KMS-11 (cell line): ENCODE data around the gene GPI.
"Not testable (repeated sequence)": the region's sequence is repeated elsewhere in the genome, so short reads cannot be mapped to it uniquely, and the experiment has no call there.

Experiments
- H2AFZ ChIP-seq: fragments of 200-600 bp; sonication (generic); 2 replicates; pipeline ENCODE4 v1.6.1; 2016; ENCODE audit warnings: antibody characterized with exemption, mixed run types, low read depth
- H3K27ac ChIP-seq: fragments of 200-600 bp; sonication (generic); 2 replicates; pipeline ENCODE4 v1.6.1; 2016; ENCODE audit warnings: mild to moderate bottlenecking, mixed run types
- H3K27me3 ChIP-seq: fragments of 200-600 bp; sonication (generic); 2 replicates; pipeline ENCODE4 v1.6.1; 2017; ENCODE audit warnings: mild to moderate bottlenecking, low read depth, mixed run types, moderate library complexity; ENCODE audit not compliant: insufficient read depth
- H3K36me3 ChIP-seq: fragments of 200-600 bp; sonication (generic); 2 replicates; pipeline ENCODE4 v1.6.1; 2017; ENCODE audit warnings: mild to moderate bottlenecking, mixed run types; ENCODE audit not compliant: insufficient read depth
- H3K4me1 ChIP-seq: fragments of 200-600 bp; sonication (generic); 2 replicates; pipeline ENCODE4 v1.6.1; 2016; ENCODE audit warnings: mild to moderate bottlenecking, low read depth, mixed run types; ENCODE audit not compliant: poor library complexity, severe bottlenecking
- H3K4me2 ChIP-seq: fragments of 200-600 bp; sonication (generic); 2 replicates; pipeline ENCODE4 v1.7.0; 2016; ENCODE audit warnings: mild to moderate bottlenecking, mixed run types
- H3K4me3 ChIP-seq: fragments of 200-600 bp; sonication (generic); IDR thresholded peaks from 2 replicates; pipeline ENCODE4 v1.6.1; 2017; ENCODE audit warnings: low read depth, low read length, mixed read lengths; ENCODE audit not compliant: insufficient read depth
- H3K79me2 ChIP-seq: fragments of 200-600 bp; sonication (generic); 2 replicates; pipeline ENCODE4 v1.6.1; 2016; ENCODE audit warnings: low read depth, mixed run types; ENCODE audit not compliant: insufficient read depth
- H3K9ac ChIP-seq: fragments of 200-600 bp; sonication (generic); 2 replicates; pipeline ENCODE4 v1.6.1; 2016; ENCODE audit warnings: mild to moderate bottlenecking, mixed run types
- H4K20me1 ChIP-seq: fragments of 200-600 bp; sonication (generic); 2 replicates; pipeline ENCODE4 v1.6.1; 2016; ENCODE audit warnings: mild to moderate bottlenecking, mixed run types; ENCODE audit not compliant: insufficient read depth
- TF ChIP-seq, protein P1 (sequence below): fragments of 200-600 bp; sonication (generic); conservative IDR thresholded peaks from 2 replicates; pipeline ENCODE4 v1.6.1; 2017; ENCODE audit warnings: low read depth, mild to moderate bottlenecking, antibody characterized with exemption, low read length, moderate library complexity, mixed read lengths

Gene GPI

DNA sequence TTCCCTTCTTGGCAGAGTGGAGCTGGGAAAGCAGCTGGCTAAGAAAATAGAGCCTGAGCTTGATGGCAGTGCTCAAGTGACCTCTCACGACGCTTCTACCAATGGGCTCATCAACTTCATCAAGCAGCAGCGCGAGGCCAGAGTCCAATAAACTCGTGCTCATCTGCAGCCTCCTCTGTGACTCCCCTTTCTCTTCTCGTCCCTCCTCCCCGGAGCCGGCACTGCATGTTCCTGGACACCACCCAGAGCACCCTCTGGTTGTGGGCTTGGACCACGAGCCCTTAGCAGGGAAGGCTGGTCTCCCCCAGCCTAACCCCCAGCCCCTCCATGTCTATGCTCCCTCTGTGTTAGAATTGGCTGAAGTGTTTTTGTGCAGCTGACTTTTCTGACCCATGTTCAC lies 34.9 kb downstream of the GPI start:
- no peaks in the 10 kb centered on the region for H4K20me1 ChIP-seq
- H3K9ac ChIP-seq: no peak overlapping the region
- TF ChIP-seq, protein P1, sequence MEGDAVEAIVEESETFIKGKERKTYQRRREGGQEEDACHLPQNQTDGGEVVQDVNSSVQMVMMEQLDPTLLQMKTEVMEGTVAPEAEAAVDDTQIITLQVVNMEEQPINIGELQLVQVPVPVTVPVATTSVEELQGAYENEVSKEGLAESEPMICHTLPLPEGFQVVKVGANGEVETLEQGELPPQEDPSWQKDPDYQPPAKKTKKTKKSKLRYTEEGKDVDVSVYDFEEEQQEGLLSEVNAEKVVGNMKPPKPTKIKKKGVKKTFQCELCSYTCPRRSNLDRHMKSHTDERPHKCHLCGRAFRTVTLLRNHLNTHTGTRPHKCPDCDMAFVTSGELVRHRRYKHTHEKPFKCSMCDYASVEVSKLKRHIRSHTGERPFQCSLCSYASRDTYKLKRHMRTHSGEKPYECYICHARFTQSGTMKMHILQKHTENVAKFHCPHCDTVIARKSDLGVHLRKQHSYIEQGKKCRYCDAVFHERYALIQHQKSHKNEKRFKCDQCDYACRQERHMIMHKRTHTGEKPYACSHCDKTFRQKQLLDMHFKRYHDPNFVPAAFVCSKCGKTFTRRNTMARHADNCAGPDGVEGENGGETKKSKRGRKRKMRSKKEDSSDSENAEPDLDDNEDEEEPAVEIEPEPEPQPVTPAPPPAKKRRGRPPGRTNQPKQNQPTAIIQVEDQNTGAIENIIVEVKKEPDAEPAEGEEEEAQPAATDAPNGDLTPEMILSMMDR: no peak
- peaks cover 6% of the 10 kb centered on the region; the same call in 1 of the 2 replicates for H3K79me2 ChIP-seq
- H2AFZ ChIP-seq: no peak overlapping the region
- no peaks in the 10 kb centered on the region for H3K27me3 ChIP-seq
- no peak overlapping the region for H3K27ac ChIP-seq
- peaks cover 6% of the 10 kb centered on the region for H3K4me1 ChIP-seq
- no peak overlapping the region for H3K4me3 ChIP-seq
- no peak overlapping the region for H3K4me2 ChIP-seq
- H3K36me3 ChIP-seq: peaks cover 15% of the 10 kb centered on the region; the same call in 1 of the 2 replicates

DNA sequence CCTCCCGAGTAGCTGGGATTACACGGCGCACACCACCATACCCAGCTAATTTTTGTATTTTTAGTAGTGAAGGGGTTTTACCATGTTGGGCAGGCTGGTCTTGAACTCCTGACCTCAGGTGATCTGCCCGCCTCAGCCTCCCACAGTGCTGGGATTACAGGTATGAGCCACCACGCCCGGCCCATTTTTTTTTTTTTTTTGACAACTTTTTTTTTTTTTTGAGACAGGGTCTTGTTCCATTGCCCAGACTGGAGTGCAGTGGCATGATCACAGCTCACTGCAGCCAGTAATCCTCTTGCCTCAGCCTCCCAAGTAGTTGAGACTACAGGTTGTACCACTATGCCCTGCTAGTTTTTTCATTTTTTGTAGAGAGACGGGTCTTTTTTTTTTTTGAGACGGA lies 35.8 kb downstream of the GPI start:
- Histone ChIP-seq H3K36me3 (peaks cover 13% of the 10 kb centered on the region; the same call in 1 of the 2 replicates), H3K79me2 (peaks cover 15% of the 10 kb centered on the region; the same call in 1 of the 2 replicates), H3K4me1 (peaks cover 15% of the 10 kb centered on the region)
- not testable (repeated sequence) for H2AFZ ChIP-seq, H3K9ac ChIP-seq, H3K4me2 ChIP-seq, H3K27ac ChIP-seq, H3K4me3 ChIP-seq, H4K20me1 ChIP-seq, H3K27me3 ChIP-seq

DNA sequence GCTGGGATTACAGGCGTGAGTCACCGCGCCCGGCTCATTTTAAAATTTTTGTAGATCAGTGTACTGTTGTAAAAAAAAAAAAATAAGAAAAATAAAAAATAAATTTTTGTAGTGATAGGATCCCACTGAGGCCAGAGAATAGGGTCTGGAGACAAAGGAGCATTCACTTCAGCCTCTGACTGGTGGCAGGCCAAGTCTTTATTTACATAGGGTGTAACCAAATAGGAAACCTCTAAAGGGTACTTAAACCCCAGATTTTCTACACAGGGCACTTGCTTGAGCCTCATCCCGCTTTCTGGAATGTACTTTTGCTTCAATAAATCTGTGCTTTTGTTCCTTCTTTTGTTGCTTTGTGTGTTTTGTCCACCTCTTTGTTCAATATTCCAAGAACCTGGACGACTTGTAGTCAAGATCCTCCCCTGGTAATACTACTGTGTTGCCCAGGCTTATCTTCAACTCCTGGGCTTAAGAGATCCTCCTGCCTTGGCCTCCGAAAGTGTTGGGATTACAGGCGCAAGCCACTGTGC lies 37.1 kb downstream of the GPI start:
- H3K36me3 ChIP-seq: peaks cover 9% of the 10 kb centered on the region; the same call in 1 of the 2 replicates
- H3K4me1 ChIP-seq: peaks cover 26% of the 10 kb centered on the region
- H3K4me3 ChIP-seq: no peak overlapping the region
- H3K27ac ChIP-seq: no peak overlapping the region
- peaks cover 28% of the 10 kb centered on the region; the same call in 1 of the 2 replicates for H3K79me2 ChIP-seq
- TF ChIP-seq, protein P1: no peak
- H4K20me1 ChIP-seq: no peaks in the 10 kb centered on the region
- no peaks in the 10 kb centered on the region for H3K27me3 ChIP-seq
- no peak overlapping the region for H3K4me2 ChIP-seq
- no peak overlapping the region for H2AFZ ChIP-seq
- no peak overlapping the region for H3K9ac ChIP-seq

DNA sequence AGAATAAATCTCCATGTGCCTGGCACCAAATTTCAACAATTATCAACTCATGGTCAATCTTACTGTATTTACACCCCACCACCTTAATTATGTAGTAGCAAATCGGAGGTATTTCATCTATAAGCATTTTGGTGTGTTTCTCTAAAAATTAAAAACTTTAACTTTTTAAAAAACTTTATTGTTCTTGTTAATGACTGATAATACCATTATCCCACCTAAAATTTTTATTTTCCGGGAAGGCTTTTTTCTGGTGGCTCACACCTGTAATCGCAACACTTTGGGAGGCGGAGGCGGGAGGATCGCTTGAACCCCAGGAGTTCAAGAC lies 38.8 kb downstream of the GPI start:
- H2AFZ ChIP-seq: peak overlapping the region; percentile 94
- H3K4me3 ChIP-seq: no peak overlapping the region
- peaks cover 40% of the 10 kb centered on the region; the same call in 1 of the 2 replicates for H3K79me2 ChIP-seq
- H3K4me1 ChIP-seq: peaks cover 34% of the 10 kb centered on the region
- H3K36me3 ChIP-seq: peaks cover 9% of the 10 kb centered on the region; the same call in 1 of the 2 replicates
- H4K20me1 ChIP-seq: peaks cover 7% of the 10 kb centered on the region
- H3K27me3 ChIP-seq: no peaks in the 10 kb centered on the region
- TF ChIP-seq, protein P1: no peak
- H3K27ac ChIP-seq: peak overlapping the region; percentile 64; the same call in 1 of the 2 replicates
- peak overlapping the region; percentile 58 for H3K4me2 ChIP-seq
- peak overlapping the region; percentile 92 for H3K9ac ChIP-seq
